NCI-H1436 treated with DMSO at 0.1 percent for 48 hours (cell line): ENCODE results near the gene FOXO1.

Experiments
- DNase-seq: peaks from one replicate; lab custom pipeline; 2025; lab: John Stamatoyannopoulos, UW

The FOXO1 gene

GRCh38 chr13:40635315-40635995 is 31.0 kb downstream of the FOXO1 start:
- DNase-seq, result no peak

DNA sequence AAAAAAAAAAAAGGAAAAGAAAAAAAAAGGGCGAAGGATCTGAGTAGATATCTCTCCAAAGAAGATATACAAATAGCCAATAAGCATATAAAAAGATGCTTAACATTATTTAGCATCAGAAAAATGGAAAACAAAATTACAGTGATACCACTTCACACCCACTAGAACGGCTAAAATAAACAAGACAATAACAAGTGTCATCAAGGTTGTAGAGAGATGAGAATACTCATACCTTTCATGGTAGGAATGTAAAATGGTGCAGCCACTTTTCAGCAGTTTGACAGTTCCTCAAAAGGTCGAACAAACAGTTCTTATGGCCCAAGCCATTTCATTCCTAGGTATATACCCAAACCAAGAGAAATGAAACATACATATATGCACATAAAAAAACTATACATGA is 33.5 kb downstream of the FOXO1 start:
- no peak for DNase-seq

GRCh38 chr13:40631605-40632004 is 34.8 kb downstream of the FOXO1 start:
- DNase-seq, result no peak

GRCh38 chr13:40629678-40630384 is 36.6 kb downstream of the FOXO1 start:
- no peak for DNase-seq

DNA sequence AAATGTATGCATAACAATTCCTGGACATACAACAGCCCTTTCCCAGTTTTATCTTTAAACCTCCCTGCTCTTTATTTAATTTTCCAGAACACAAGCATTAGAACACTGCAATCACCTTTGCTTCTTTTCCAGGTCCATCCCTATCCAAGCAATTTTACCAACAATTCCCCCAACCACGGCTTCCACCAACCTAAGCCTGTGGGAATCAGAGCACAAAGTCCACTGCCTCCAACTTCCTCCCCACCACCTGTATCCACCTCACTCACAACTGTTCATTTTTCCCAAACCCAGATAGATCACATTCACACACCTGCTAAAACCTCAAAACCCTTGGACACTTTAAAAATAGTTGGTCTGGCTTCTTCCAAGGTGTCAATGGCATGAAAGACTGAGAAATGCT is 39.5 kb downstream of the FOXO1 start:
- no peak for DNase-seq

GRCh38 chr13:40626561-40626960 is 39.9 kb downstream of the FOXO1 start:
- DNase-seq, result no peak

GRCh38 chr13:40624986-40625385 is 41.5 kb downstream of the FOXO1 start:
- no peak for DNase-seq

DNA sequence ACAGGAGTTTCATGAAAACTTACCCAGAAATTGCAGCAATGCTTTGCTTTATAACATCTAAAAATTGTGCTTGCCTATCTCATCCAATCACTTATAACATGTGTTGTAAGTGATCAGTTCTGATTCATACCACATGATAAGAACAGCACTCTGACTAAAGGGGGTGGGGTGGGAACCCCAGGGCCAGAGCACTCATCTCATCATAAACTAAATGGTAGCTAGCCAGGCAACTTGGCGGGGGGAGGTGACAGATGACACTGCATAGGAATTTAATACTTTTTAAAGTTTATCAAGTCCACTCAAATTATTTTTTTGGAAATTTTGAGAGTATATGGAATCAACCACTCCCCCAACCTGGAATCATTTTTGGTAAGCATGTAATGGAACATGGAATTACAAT is 42.1 kb downstream of the FOXO1 start:
- DNase-seq, result no peak

DNA sequence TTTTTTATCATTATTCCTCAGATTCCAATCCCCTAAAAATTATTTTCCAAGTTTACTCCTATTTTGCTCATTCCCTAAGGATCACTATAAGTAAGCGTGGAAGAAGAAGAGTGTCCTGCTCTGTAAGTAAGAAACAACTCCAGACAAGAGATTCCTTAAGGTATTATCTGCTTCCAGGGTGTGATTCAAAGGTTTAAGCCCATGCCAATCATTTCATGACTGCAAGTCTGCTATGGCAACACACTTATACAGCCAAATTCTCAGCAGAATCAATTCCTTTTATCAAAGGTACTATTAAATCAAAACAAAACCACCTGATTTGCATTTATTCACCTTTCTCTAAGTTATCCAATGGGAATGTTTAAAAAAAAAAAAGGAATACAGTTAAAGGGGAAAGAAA is 43.7 kb downstream of the FOXO1 start:
- DNase-seq, result no peak

DNA sequence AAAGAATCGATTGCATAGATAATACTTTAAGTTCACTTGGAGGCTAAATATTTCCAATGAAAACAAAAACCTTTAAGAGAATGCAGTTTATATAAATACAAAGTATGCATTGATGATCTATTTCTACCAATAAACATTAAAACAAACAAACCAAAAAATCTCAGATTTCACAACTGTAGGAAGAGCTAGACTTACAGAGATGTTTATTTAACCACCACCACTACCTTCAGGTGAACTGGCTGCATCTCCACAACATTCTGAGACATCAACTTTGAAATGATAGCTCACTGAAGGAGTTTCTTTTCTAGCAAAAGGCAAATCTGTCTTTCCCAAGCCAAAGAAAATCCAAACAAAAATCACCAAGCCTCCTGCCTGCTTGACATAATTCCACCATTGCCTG is 44.2 kb downstream of the FOXO1 start:
- no peak for DNase-seq

DNA sequence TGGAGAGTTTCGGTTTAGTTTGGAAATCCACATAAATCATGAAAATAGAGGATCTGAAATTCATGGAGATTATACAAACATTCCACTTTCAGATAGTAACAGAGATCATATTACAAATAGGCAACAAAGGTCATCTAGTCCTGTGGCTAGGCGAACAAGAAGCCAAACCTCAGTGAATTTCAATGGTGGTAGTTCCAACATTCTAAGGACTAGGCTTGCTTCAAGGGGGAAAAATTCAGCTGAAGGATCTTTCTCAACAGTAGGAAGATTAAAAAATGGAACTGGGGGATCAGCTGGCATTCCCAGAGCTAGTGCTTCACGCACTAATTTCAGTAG is 47.0 kb downstream of the FOXO1 start:
- no peak for DNase-seq

- DNase-seq, result no peak
Observed at GRCh38 chr13:40618581-40619478, 47.6 kb downstream of the FOXO1 start.

DNA sequence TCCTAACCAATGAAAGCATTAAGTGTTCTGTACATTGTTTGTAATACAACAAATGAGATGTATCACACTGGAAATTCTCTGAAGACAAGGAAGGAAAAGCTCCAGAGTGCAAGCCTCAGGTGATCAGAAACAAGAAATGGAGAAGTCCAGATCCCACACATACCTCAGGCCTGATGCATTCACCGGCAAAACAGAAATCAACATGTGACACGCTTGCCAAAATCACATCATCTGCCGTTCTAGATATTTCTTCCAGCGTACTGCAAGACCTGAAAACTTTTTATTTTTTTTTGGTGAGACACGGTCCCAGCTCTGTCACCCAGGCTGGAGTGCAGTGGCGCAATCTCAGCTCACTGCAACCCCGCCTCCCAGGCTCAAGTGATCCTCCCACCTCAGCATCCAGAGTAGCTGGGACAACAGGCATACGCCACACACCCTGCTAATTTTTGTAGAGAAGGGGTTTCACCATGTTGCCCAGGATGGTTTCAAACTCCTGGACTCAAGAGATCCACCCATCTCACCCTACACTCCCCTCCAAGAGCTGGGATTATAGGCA is 48.6 kb downstream of the FOXO1 start:
- no peak for DNase-seq

- no peak for DNase-seq
Observed at GRCh38 chr13:40615619-40616018, 50.8 kb downstream of the FOXO1 start.

GRCh38 chr13:40613914-40614313 is 52.5 kb downstream of the FOXO1 start:
- DNase-seq, result no peak

GRCh38 chr13:40613192-40613818 is 53.1 kb downstream of the FOXO1 start:
- DNase-seq, result no peak

DNA sequence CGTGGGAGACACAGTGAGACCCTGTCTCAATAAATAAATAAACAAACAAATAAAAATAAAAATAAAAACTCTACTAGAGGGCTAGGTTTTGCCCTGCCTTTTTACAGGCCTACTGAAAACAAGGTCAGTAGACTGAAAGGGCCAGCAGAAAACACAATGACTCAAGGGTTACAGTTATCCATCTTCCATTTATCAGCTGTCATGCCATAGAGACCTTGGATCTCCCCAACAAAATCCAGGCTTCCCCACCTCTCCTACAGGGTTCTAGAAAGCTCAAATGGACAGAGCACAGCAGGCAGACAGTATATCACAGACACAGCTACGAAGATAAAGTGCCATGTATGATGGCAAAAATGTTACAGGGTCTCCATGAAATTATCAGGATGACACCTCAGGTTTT is 54.4 kb downstream of the FOXO1 start:
- no peak for DNase-seq

DNA sequence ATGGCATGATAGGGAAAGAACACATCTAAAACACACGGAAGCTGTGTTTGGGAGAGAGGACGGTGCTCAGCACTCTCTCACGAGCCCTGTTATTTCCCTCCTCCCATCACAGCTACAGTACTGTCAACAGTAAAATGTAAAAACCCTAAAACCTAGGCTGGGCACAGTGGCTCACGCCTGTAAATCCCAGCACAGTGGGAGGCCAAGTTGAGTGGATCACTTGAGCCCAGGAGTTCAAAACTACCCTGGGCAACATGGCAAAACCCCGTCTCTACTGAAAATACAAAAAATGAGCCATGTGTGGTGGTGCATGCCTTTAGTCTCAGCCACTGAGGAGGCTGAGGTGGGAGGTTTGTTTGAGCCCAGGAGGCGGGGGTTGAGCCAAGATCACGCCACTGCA is 54.8 kb downstream of the FOXO1 start:
- DNase-seq, result no peak

GRCh38 chr13:40611004-40611403 is 55.4 kb downstream of the FOXO1 start:
- DNase-seq, result no peak

DNA sequence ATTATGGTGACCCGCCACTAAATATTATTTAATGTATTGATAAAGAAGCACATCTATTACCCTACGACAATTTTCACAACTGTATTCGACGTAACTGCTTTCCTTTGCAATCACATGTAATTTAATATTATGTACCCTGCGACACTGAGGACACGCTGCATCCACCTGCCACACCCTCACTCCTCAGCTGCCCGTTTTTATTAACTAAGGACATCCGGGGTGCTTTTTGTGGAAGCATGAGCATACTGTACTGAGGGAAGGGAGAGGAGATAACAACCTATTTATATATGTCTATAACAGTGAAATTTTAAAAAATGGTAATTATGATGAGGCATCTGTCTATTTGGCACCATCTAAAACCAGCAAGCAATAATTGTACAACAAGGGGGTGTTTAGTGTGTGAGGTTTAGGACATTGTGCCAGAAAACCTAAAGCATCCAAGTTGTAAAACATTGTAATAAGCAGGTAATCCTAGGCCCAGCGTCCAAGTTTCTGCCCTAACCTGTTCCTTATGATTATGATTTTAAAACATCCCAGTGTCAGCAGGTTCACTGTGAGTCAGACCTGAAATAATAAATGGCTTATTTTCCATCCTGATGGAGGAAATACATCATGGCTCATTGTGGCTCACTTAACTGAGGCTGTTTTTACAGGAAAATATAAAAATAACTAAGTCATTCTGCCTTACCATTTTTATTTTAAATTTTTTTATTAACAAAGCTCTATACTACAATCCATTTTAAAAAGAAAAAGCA is 56.3 kb downstream of the FOXO1 start:
- DNase-seq, result no peak

- no peak for DNase-seq
Observed at GRCh38 chr13:40608308-40608707, 58.1 kb downstream of the FOXO1 start.
